Endodermal cell (in vitro differentiated cells): ENCODE data around the gene FAM149A. TPM values are rescaled to one million over a fixed set of nuclear protein-coding genes. Genes with fewer than 3 reads are reported as not detected.

Experiments used
- DNase-seq: peaks from one replicate; pipeline ENCODE4 v3.0.0-alpha.2; 2017
- H3K27ac ChIP-seq: 2 replicates; pipeline ENCODE4 v1.5.1; 2013; ENCODE audit warnings: mild to moderate bottlenecking, low read depth, low read length, moderate library complexity
- H3K27me3 ChIP-seq: 2 replicates; pipeline ENCODE4 v1.6.1; 2013; ENCODE audit warnings: mild to moderate bottlenecking, low read length, moderate library complexity; ENCODE audit not compliant: insufficient read depth, control insufficient read depth, poor library complexity, severe bottlenecking
- H3K36me3 ChIP-seq: 2 replicates; pipeline ENCODE4 v1.7.0; 2013; ENCODE audit warnings: mild to moderate bottlenecking, low read length, moderate library complexity; ENCODE audit not compliant: control insufficient read depth, insufficient read depth
- H3K4me1 ChIP-seq: one replicate; pipeline ENCODE4 v1.7.0; 2013; ENCODE audit warnings: low read length; ENCODE audit not compliant: control insufficient read depth, insufficient read depth
- H3K4me3 ChIP-seq: 2 replicates; pipeline ENCODE4 v1.5.1; 2013; ENCODE audit warnings: mild to moderate bottlenecking, low read length, moderate library complexity
- H3K9ac ChIP-seq: 2 replicates; pipeline ENCODE4 v1.6.1; 2013; ENCODE audit warnings: mild to moderate bottlenecking, low read length, moderate library complexity; ENCODE audit not compliant: poor library complexity, severe bottlenecking; ENCODE audit errors: extremely low read depth
- H3K9me3 ChIP-seq: 2 replicates; pipeline ENCODE4 v1.6.1; 2013; ENCODE audit warnings: mild to moderate bottlenecking, low read length, moderate library complexity; ENCODE audit not compliant: control insufficient read depth
- H3K27ac Mint-ChIP-seq: 2 replicates; pipeline ENCODE4 v1.8.0; 2020; ENCODE audit warnings: mixed read lengths
- H3K27me3 Mint-ChIP-seq: 2 replicates; pipeline ENCODE4 v1.8.0; 2021; ENCODE audit warnings: mild to moderate bottlenecking, mixed read lengths; ENCODE audit not compliant: insufficient read depth
- H3K36me3 Mint-ChIP-seq: 2 replicates; pipeline ENCODE4 v1.8.0; 2020; ENCODE audit warnings: low read depth, mixed read lengths
- H3K4me1 Mint-ChIP-seq: 2 replicates; pipeline ENCODE4 v1.8.0; 2020; ENCODE audit warnings: mixed read lengths
- H3K4me3 Mint-ChIP-seq: 2 replicates; pipeline ENCODE4 v1.8.0; 2020; ENCODE audit warnings: mild to moderate bottlenecking, moderate library complexity, mixed read lengths
- H3K9me3 Mint-ChIP-seq: 2 replicates; pipeline ENCODE4 v1.8.0; 2020; ENCODE audit warnings: mild to moderate bottlenecking, mixed read lengths
- CTCF ChIP-seq: fragments of 200-600 bp; sonication (generic); conservative IDR thresholded peaks from 2 replicates; pipeline ENCODE4 v1.5.0; 2021; ENCODE audit warnings: antibody characterized with exemption, mild to moderate bottlenecking
- WGBS, 2 experiments: methylation state at CpG; one replicate each; pipeline versions ENCODE4 v1.1.5 to v1.1.7; 2013; ENCODE audit warnings: missing lambda C conversion rate in 2 of 2, mixed read lengths in 1 of 2; ENCODE audit not compliant: insufficient coverage in 1 of 2, insufficient read length in 1 of 2; 5-methylcytosine and 5-hydroxymethylcytosine counted together
- total RNA-seq, 2 donors: library from RNA; stranded (reverse); fragmentation: NEBNext Ultra II Directional in 1 of 2; extraction: Animal tissue kit (Norgen Biotek cat#: 25700) in 1 of 2; gene quantifications; 2 replicates in 1 of 2; 3 replicates in 1 of 2; pipeline ENCODE4 v1.2.1, GENCODE V29; 2021

Gene FAM149A
- total RNA-seq, 2 donors from 2014 or later = 2.4 to 3.3 TPM

GRCh38 chr4:186102931-186103330 is 1.6 kb upstream of the FAM149A start:
- Mint-ChIP-seq H3K27me3 (peaks cover 37% of the 10 kb centered on the region), H3K27ac (no peak overlapping the region), H3K36me3 (no peaks in the 10 kb centered on the region), H3K9me3 (peaks cover 5% of the 10 kb centered on the region), H3K4me3 (no peak overlapping the region), H3K4me1 (peaks cover 5% of the 10 kb centered on the region)
- Histone ChIP-seq H3K4me1 (no peaks in the 10 kb centered on the region), H3K4me3 (no peak overlapping the region), H3K27ac (no peak overlapping the region), H3K27me3 (peaks cover 39% of the 10 kb centered on the region), H3K36me3 (no peaks in the 10 kb centered on the region), H3K9ac (no peak overlapping the region), H3K9me3 (no peaks in the 10 kb centered on the region)
- 94 to 98% methylated on average over 12 of the region's 12 CpGs for WGBS, 2 experiments
- no peak for TF ChIP-seq CTCF
- no peak for DNase-seq

- no peaks in the 10 kb centered on the region for H3K9me3 ChIP-seq
- H3K36me3 Mint-ChIP-seq = no peaks in the 10 kb centered on the region
- WGBS, 2 experiments = 3 to 5% methylated on average over 12 to 83 of the region's 83 CpGs
- H3K27ac ChIP-seq = no peak overlapping the region
- H3K9me3 Mint-ChIP-seq = peaks cover 5% of the 10 kb centered on the region
- H3K9ac ChIP-seq = no peak overlapping the region
- peak overlapping the region; percentile 34 for H3K4me3 ChIP-seq
- no peaks in the 10 kb centered on the region for H3K4me1 ChIP-seq
- H3K4me1 Mint-ChIP-seq = peaks cover 10% of the 10 kb centered on the region
- H3K27me3 ChIP-seq = peaks cover 39% of the 10 kb centered on the region
- no peak overlapping the region for H3K27ac Mint-ChIP-seq
- H3K4me3 Mint-ChIP-seq = peak overlapping the region; percentile 49
- no peaks in the 10 kb centered on the region for H3K36me3 ChIP-seq
- peak; percentile 44 for TF ChIP-seq CTCF
- peaks cover 37% of the 10 kb centered on the region for H3K27me3 Mint-ChIP-seq
- DNase-seq = peak; percentile 81
Observed at GRCh38 chr4:186104890-186105646, 564 bp downstream of the FAM149A start.

GRCh38 chr4:186105647-186106321 is 1.3 kb downstream of the FAM149A start:
- Mint-ChIP-seq H3K27ac (no peak overlapping the region), H3K36me3 (no peaks in the 10 kb centered on the region), H3K27me3 (peaks cover 37% of the 10 kb centered on the region), H3K4me3 (peak overlapping the region; percentile 49), H3K9me3 (peaks cover 5% of the 10 kb centered on the region), H3K4me1 (peaks cover 10% of the 10 kb centered on the region)
- no peak overlapping the region for H3K27ac ChIP-seq
- H3K36me3 ChIP-seq = no peaks in the 10 kb centered on the region
- WGBS, 2 experiments = 36% methylated on average over 5 to 17 of the region's 17 CpGs
- no peak for TF ChIP-seq CTCF
- no peak for DNase-seq
- no peak overlapping the region for H3K9ac ChIP-seq
- peak overlapping the region; percentile 34 for H3K4me3 ChIP-seq
- H3K4me1 ChIP-seq = no peaks in the 10 kb centered on the region
- peaks cover 39% of the 10 kb centered on the region for H3K27me3 ChIP-seq
- no peaks in the 10 kb centered on the region for H3K9me3 ChIP-seq
